SK-N-SH (cell line): ENCODE results near the gene BAHCC1. TPM values are rescaled to one million over a fixed set of nuclear protein-coding genes. Genes with fewer than 3 reads are reported as not detected.

Experiments used
- CTCF ChIA-PET: fragments of 300-600, 350-600 bp; formaldehyde crosslinking; extraction: SDS; loops from one replicate; lab custom pipeline; 2021; lab: Yijun Ruan, JAX
- POLR2A ChIA-PET: fragments of 350-600 bp; sonication (Branson Sonifier 250); formaldehyde crosslinking; extraction: SDS; loops from one replicate; lab custom pipeline; 2020; ENCODE audit warnings: antibody characterized with exemption, inconsistent platforms; lab: Yijun Ruan, JAX
- DNase-seq: peaks from one replicate; pipeline ENCODE4 v3.0.0; 2012
- H2AFZ ChIP-seq: fragments of 200-600 bp; sonication (generic); 2 replicates; pipeline ENCODE4 v1.8.1; 2016; ENCODE audit warnings: antibody characterized with exemption, mild to moderate bottlenecking, low read depth
- H3F3A ChIP-seq: fragments of 200-600 bp; sonication (generic); replicated peaks from 2 replicates; pipeline ENCODE3; 2016; ENCODE audit warnings: antibody characterized with exemption, mild to moderate bottlenecking; ENCODE audit not compliant: insufficient read depth
- H3K27ac ChIP-seq, 2 experiments: fragments of 200-500 bp in 1 of 2; fragments of 200-600 bp in 1 of 2; sonication (Bioruptor generic) in 1 of 2; sonication (generic), shearing (Covaris generic) in 1 of 2; 2 replicates each; pipeline versions ENCODE4 v1.5.1 to v1.6.1; 2014 to 2016; ENCODE audit warnings: low read depth in 2 of 2, inconsistent platforms in 1 of 2, low read length in 1 of 2, mild to moderate bottlenecking in 1 of 2, mixed read lengths in 1 of 2
- H3K27me3 ChIP-seq: fragments of 200-600 bp; sonication (generic), shearing (Covaris generic); 2 replicates; pipeline ENCODE4 v1.6.1; 2016; ENCODE audit warnings: mixed run types; ENCODE audit not compliant: insufficient read depth
- H3K36me3 ChIP-seq, 2 experiments: fragments of 200-500 bp in 1 of 2; fragments of 200-600 bp in 1 of 2; sonication (Bioruptor generic) in 1 of 2; sonication (generic) in 1 of 2; replicated peaks in 1 of 2; 2 replicates each; pipeline versions ENCODE3 to v1.5.1; 2014 to 2016; ENCODE audit warnings: low read length in 1 of 2, mild to moderate bottlenecking in 1 of 2; ENCODE audit not compliant: insufficient read depth in 2 of 2, control insufficient read depth in 1 of 2
- H3K4me1 ChIP-seq, 2 experiments: fragments of 200-500 bp in 1 of 2; fragments of 200-600 bp in 1 of 2; sonication (Bioruptor generic) in 1 of 2; sonication (generic), shearing (Covaris generic) in 1 of 2; 2 replicates each; pipeline versions ENCODE4 v1.5.1 to v1.6.1; 2014 to 2016; ENCODE audit warnings: low read depth in 1 of 2, low read length in 1 of 2, mixed run types in 1 of 2; ENCODE audit not compliant: insufficient read depth in 2 of 2, control insufficient read depth in 1 of 2
- H3K4me2 ChIP-seq: fragments of 200-600 bp; sonication (generic), shearing (Covaris generic); 2 replicates; pipeline ENCODE4 v1.6.1; 2017; ENCODE audit warnings: mixed run types
- H3K4me3 ChIP-seq, 2 experiments: fragments of 200-500 bp in 1 of 2; fragments of 200-600 bp in 1 of 2; sonication (Bioruptor generic) in 1 of 2; sonication (generic), shearing (Covaris generic) in 1 of 2; 2 replicates each; pipeline versions ENCODE4 v1.5.1 to v1.8.1; 2014 to 2016; ENCODE audit warnings: low read depth in 2 of 2, inconsistent platforms in 1 of 2, low read length in 1 of 2, mild to moderate bottlenecking in 1 of 2, mixed read lengths in 1 of 2, moderate library complexity in 1 of 2
- H3K79me2 ChIP-seq: fragments of 200-600 bp; sonication (generic); 2 replicates; pipeline ENCODE4 v1.8.1; 2017; ENCODE audit warnings: mild to moderate bottlenecking; ENCODE audit not compliant: insufficient read depth
- H3K9ac ChIP-seq: fragments of 200-600 bp; sonication (generic); 2 replicates; pipeline ENCODE4 v1.6.1; 2017; ENCODE audit warnings: mixed run types
- H3K9me2 ChIP-seq: fragments of 200-600 bp; sonication (generic); 2 replicates; pipeline ENCODE4 v1.6.1; 2017; ENCODE audit warnings: mixed run types
- H3K9me3 ChIP-seq: fragments of 200-600 bp; sonication (generic); 2 replicates; pipeline ENCODE4 v1.6.1; 2017; ENCODE audit warnings: mixed run types, mild to moderate bottlenecking, moderate library complexity
- H4K20me1 ChIP-seq: fragments of 200-600 bp; sonication (generic); 2 replicates; pipeline ENCODE4 v1.6.1; 2017; ENCODE audit warnings: mild to moderate bottlenecking, mixed run types; ENCODE audit not compliant: insufficient read depth
- ELF1 ChIP-seq: IDR thresholded peaks from 2 replicates; pipeline ENCODE4 v1.4.0; 2012
- EP300 ChIP-seq, 2 experiments: IDR thresholded peaks; 2 replicates each; pipeline versions ENCODE4 v1.4.0 to v1.6.1; 2012; ENCODE audit warnings: borderline replicate concordance in 1 of 2, low read depth in 1 of 2, low read length in 1 of 2
- FOSL2 ChIP-seq: IDR thresholded peaks from 2 replicates; pipeline ENCODE4 v1.4.0; 2012; ENCODE audit warnings: low read depth, mild to moderate bottlenecking, moderate library complexity, borderline replicate concordance
- GABPA ChIP-seq: IDR thresholded peaks from 2 replicates; pipeline ENCODE4 v1.4.0; 2012; ENCODE audit warnings: low read depth, mild to moderate bottlenecking
- GATA2 ChIP-seq: sonication (generic); formaldehyde crosslinking; IDR thresholded peaks from 2 replicates; pipeline ENCODE4 v1.5.0; 2020; ENCODE audit warnings: mild to moderate bottlenecking, missing genetic modification reagents
- MEF2A ChIP-seq: IDR thresholded peaks from 2 replicates; pipeline ENCODE4 v1.4.0; 2012; ENCODE audit warnings: low read depth, borderline replicate concordance
- MXI1 ChIP-seq: IDR thresholded peaks from 2 replicates; pipeline ENCODE4 v1.6.1; 2012; ENCODE audit warnings: mild to moderate bottlenecking, low read depth, low read length, improper control_type of control experiment
- NFIC ChIP-seq: IDR thresholded peaks from 2 replicates; pipeline ENCODE4 v1.4.0; 2012; ENCODE audit warnings: borderline replicate concordance
- PBX3 ChIP-seq: IDR thresholded peaks from 2 replicates; pipeline ENCODE4; 2012
- POLR2AphosphoS5 ChIP-seq: IDR thresholded peaks from 2 replicates; pipeline ENCODE4 v1.6.1; 2012; ENCODE audit warnings: low read depth, low read length
- RAD21 ChIP-seq: IDR thresholded peaks from 2 replicates; pipeline ENCODE4 v1.6.1; 2012; ENCODE audit warnings: mild to moderate bottlenecking, low read length
- SIN3A ChIP-seq: IDR thresholded peaks from 2 replicates; pipeline ENCODE4 v1.6.1; 2012; ENCODE audit warnings: low read depth, mild to moderate bottlenecking, low read length, moderate library complexity, borderline replicate concordance
- SMC3 ChIP-seq: IDR thresholded peaks from 2 replicates; pipeline ENCODE4 v1.6.1; 2012; ENCODE audit warnings: low read depth, low read length, improper control_type of control experiment
- TCF12 ChIP-seq: IDR thresholded peaks from 2 replicates; pipeline ENCODE4 v1.4.0; 2012
- TEAD4 ChIP-seq: IDR thresholded peaks from 2 replicates; pipeline ENCODE4 v1.4.0; 2012; ENCODE audit warnings: mild to moderate bottlenecking, borderline replicate concordance; ENCODE audit not compliant: insufficient read depth
- YY1 ChIP-seq: IDR thresholded peaks from 2 replicates; pipeline ENCODE4 v1.4.0; 2012; ENCODE audit warnings: low read depth, mild to moderate bottlenecking
- ZBTB33 ChIP-seq: IDR thresholded peaks from 2 replicates; pipeline ENCODE4 v1.4.0; 2012; ENCODE audit warnings: low read depth, borderline replicate concordance
- WGBS: methylation state at CpG from one replicate; pipeline ENCODE4 v1.1.6; 2017; ENCODE audit warnings: low lambda C conversion rate; 5-methylcytosine and 5-hydroxymethylcytosine counted together
- polyA plus RNA-seq, 3 experiments: library from polyadenylated mRNA; depleted of rRNA; stranded (reverse); fragments of >200 nt; gene quantifications; 2 replicates each; pipeline ENCODE4 v1.2.3, GENCODE V29; 2012
- TF ChIP-seq, protein P1 (sequence below): IDR thresholded peaks from 2 replicates; pipeline ENCODE4 v1.4.0; 2012; ENCODE audit warnings: low read depth
- TF ChIP-seq, protein P2 (sequence below): IDR thresholded peaks from 2 replicates; pipeline ENCODE4 v1.4.0; 2012; ENCODE audit warnings: low read depth, borderline replicate concordance
- TF ChIP-seq, protein P3 (sequence below): fragments of 150-350 bp; IDR thresholded peaks from 2 replicates; pipeline ENCODE4 v1.6.1; 2017; ENCODE audit warnings: antibody characterized with exemption, low read length, low read depth, borderline replicate concordance
- TF ChIP-seq, protein P4 (sequence below): IDR thresholded peaks from 2 replicates; pipeline ENCODE4 v1.6.1; 2012; ENCODE audit warnings: mild to moderate bottlenecking, low read depth, low read length, moderate library complexity

Gene BAHCC1
- polyA plus RNA-seq, 1 of the 3 experiments (the other 2 are of a cell fraction), result 6.4 TPM

DNA sequence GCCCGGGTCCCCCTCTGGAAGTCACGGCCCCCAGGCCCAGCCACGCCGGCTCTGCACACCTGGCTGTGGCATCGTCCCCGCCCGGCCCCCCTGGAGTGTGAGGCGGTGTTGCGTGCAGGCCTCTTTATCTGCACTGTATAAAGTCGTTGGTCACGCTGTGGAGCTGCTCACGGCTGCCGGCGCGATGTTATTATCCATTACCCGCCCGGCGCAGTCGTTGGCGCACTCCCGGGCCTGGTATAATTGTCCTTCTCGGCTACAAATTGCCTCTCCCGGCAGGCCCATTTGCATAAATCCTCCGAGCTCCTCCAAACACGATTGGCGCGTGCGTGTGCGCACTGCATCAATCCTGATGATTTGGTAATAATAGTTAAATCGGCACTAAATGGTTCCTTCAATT is 57.8 kb downstream of the BAHCC1 start:
- H3K4me3 ChIP-seq, result no peak overlapping the region
- H3K4me1 ChIP-seq, result peaks cover 0 to 12% of the 10 kb centered on the region in 2 experiments; a peak in 1 of 4 replicates
- CTCF ChIA-PET, result interaction anchor here (0.7 to 9.8 kb wide), 5 partner anchors 12 to 952 kb away, joined by 3 to 85 read pairs (median 4); no protein-coding TSS in a partner anchor
- TF ChIP-seq GATA2 (CRISPR knock-in tag), result no peak
- no peak for TF ChIP-seq SIN3A
- TF ChIP-seq ELF1, result no peak
- no peak for TF ChIP-seq TEAD4
- no peak for TF ChIP-seq NFIC
- no peak for TF ChIP-seq GABPA
- TF ChIP-seq, protein P1, sequence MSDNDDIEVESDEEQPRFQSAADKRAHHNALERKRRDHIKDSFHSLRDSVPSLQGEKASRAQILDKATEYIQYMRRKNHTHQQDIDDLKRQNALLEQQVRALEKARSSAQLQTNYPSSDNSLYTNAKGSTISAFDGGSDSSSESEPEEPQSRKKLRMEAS, result no peak
- no peak for TF ChIP-seq SMC3
- no peak for TF ChIP-seq MEF2A
- TF ChIP-seq FOSL2, result no peak
- no peak for TF ChIP-seq EP300 (IDR thresholded peaks at IDR 0.05; ENCODE audit: borderline replicate concordance in 1 of 2, low read depth in 1 of 2, low read length in 1 of 2)
- TF ChIP-seq POLR2AphosphoS5, result no peak
- no peak for TF ChIP-seq TCF12
- TF ChIP-seq, protein P2, sequence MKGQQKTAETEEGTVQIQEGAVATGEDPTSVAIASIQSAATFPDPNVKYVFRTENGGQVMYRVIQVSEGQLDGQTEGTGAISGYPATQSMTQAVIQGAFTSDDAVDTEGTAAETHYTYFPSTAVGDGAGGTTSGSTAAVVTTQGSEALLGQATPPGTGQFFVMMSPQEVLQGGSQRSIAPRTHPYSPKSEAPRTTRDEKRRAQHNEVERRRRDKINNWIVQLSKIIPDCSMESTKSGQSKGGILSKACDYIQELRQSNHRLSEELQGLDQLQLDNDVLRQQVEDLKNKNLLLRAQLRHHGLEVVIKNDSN, result no peak
- TF ChIP-seq YY1, result no peak
- no peak for TF ChIP-seq ZBTB33
- H3K9ac ChIP-seq, result no peak overlapping the region
- WGBS, result 93% methylated on average over 28 of the region's 30 CpGs
- no peak overlapping the region for H3K4me2 ChIP-seq
- H2AFZ ChIP-seq, result no peak overlapping the region
- no peaks in the 10 kb centered on the region for H3K9me2 ChIP-seq
- no peak for DNase-seq
- no peaks in the 10 kb centered on the region for H3K79me2 ChIP-seq
- H3K27ac ChIP-seq, result no peak overlapping the region
- H3K27me3 ChIP-seq, result no peaks in the 10 kb centered on the region
- no peaks in the 10 kb centered on the region for H3K9me3 ChIP-seq
- no peaks in the 10 kb centered on the region for H3K36me3 ChIP-seq
- POLR2A ChIA-PET, result interaction anchor here (0.6 kb wide), 1 partner anchor 32 kb away, joined by 4 read pairs; no protein-coding TSS in a partner anchor
- H3F3A ChIP-seq, result no peaks in the 10 kb centered on the region
- H4K20me1 ChIP-seq, result no peaks in the 10 kb centered on the region

DNA sequence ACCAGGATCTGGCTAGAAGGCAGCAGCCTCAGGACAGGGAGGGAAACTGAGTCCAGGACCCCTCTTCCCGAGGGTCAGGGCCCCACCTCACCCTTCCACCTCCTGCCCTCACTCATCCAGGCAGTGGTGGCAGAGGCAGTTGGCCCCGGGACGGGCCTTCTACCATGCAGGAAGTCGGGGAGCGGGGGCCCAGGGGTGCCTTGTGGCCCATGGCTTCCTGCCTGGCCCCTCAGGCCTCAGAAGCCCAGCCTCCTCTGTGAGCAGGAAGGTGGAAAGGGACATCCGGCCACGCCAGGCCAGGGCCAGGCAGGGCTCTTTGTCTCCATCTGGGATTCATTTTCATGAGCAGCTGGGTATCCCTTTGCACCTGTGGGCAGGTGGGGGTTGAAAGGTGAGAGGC is 58.5 kb downstream of the BAHCC1 start:
- Histone ChIP-seq H3K4me1 (peaks cover 0 to 12% of the 10 kb centered on the region in 2 experiments; a peak in 1 of 4 replicates), H3K9ac (no peak overlapping the region), H3K4me2 (no peak overlapping the region), H4K20me1 (no peaks in the 10 kb centered on the region), H3K27me3 (no peaks in the 10 kb centered on the region), H3K36me3 (no peaks in the 10 kb centered on the region), H3K4me3 (no peak overlapping the region), H3F3A (no peaks in the 10 kb centered on the region), H3K9me2 (no peaks in the 10 kb centered on the region), H3K9me3 (no peaks in the 10 kb centered on the region), H3K27ac (no peak overlapping the region), H3K79me2 (no peaks in the 10 kb centered on the region), H2AFZ (no peak overlapping the region)
- no peak for DNase-seq
- POLR2A ChIA-PET, result no interaction called here
- WGBS, result 81% methylated on average over 7 of the region's 7 CpGs
- CTCF ChIA-PET, result interaction anchor here (1.4 to 9.8 kb wide), 2 partner anchors 12 to 24 kb away, joined by 3 to 85 read pairs; no protein-coding TSS in a partner anchor
- no peak for TF ChIP-seq SMC3
- no peak for TF ChIP-seq PBX3
- TF ChIP-seq, protein P3, sequence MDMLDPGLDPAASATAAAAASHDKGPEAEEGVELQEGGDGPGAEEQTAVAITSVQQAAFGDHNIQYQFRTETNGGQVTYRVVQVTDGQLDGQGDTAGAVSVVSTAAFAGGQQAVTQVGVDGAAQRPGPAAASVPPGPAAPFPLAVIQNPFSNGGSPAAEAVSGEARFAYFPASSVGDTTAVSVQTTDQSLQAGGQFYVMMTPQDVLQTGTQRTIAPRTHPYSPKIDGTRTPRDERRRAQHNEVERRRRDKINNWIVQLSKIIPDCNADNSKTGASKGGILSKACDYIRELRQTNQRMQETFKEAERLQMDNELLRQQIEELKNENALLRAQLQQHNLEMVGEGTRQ, result no peak
- TF ChIP-seq MEF2A, result no peak
- TF ChIP-seq RAD21, result no peak
- TF ChIP-seq, protein P4, sequence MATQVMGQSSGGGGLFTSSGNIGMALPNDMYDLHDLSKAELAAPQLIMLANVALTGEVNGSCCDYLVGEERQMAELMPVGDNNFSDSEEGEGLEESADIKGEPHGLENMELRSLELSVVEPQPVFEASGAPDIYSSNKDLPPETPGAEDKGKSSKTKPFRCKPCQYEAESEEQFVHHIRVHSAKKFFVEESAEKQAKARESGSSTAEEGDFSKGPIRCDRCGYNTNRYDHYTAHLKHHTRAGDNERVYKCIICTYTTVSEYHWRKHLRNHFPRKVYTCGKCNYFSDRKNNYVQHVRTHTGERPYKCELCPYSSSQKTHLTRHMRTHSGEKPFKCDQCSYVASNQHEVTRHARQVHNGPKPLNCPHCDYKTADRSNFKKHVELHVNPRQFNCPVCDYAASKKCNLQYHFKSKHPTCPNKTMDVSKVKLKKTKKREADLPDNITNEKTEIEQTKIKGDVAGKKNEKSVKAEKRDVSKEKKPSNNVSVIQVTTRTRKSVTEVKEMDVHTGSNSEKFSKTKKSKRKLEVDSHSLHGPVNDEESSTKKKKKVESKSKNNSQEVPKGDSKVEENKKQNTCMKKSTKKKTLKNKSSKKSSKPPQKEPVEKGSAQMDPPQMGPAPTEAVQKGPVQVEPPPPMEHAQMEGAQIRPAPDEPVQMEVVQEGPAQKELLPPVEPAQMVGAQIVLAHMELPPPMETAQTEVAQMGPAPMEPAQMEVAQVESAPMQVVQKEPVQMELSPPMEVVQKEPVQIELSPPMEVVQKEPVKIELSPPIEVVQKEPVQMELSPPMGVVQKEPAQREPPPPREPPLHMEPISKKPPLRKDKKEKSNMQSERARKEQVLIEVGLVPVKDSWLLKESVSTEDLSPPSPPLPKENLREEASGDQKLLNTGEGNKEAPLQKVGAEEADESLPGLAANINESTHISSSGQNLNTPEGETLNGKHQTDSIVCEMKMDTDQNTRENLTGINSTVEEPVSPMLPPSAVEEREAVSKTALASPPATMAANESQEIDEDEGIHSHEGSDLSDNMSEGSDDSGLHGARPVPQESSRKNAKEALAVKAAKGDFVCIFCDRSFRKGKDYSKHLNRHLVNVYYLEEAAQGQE, result no peak
- TF ChIP-seq FOSL2, result no peak
- TF ChIP-seq MXI1, result no peak
